DMS153 treated with DMSO at 0.1 percent for 48 hours (cell line): Measurements from ENCODE around the gene LFNG.
A peak's percentile ranks its signal among the peaks of the same experiment; 100 is the strongest.

Experiments used
- DNase-seq: peaks from one replicate; lab custom pipeline; 2025; ENCODE audit not compliant: unreplicated experiment; lab: John Stamatoyannopoulos, UW

LFNG gene

GRCh38 chr7:2501947-2502646, 17.5 kb upstream of the LFNG start:
- DNase-seq, result no peak

DNA sequence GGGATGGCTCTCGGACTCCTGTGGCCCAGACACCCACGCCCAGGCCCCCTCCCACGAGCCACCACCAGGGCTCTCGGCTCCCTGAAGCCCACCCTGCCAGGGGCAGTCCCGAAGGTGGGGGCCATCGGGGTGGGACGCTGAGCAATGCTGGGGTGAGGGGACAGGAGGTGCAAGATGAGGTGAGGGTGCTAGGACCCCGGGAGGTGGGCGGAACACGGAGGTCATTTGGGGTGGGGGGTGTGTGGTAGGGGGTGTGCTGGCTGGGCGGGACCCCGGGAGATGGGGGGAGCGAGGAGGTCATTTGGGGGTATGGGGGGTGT, 17.0 kb upstream of the LFNG start:
- no peak for DNase-seq

DNA sequence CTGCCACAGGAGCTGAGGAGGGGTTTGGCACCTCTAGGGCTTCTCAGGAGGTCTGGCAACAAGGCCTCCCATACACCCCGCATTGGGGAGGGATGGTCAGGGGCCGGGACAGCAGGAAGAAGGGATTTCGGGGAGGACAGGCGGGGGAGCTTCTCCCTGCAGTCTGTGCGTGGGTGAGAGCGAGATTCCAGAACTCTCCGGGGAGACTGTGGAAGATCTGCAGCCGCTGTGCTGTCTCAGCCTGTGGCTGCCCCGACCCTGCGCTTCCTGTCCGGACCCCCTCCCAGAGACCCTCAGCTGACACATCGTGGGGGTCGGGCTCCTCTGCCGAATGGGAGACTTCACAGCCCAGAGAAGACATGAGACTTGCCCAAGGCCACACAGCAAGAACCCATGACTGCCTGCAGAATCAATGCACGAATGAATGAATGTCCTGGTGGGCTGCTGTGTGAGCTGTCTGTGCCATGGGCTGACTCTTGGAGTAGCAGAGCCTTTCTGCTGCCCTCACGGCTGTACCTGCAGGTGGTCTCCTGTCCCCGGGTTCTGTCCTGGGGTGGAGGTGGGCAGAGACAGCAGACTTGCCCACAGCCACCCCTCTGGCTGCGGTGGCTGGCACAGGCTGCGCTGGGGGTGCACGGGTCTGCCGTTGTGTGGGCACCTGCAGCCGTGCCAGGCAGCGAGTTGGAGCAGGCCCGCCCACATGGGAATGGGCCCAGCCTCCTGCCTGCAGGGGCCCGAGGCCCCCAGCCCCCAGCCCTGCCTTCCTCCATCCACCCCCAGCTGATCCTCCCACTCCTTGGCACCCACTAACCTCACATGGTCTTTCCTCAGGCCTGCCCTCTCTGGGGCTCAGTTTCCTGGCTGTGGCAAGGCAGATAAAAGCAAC, 16.3 kb upstream of the LFNG start:
- DNase-seq, result no peak

GRCh38 chr7:2504128-2504888, 15.3 kb upstream of the LFNG start:
- no peak for DNase-seq

DNA sequence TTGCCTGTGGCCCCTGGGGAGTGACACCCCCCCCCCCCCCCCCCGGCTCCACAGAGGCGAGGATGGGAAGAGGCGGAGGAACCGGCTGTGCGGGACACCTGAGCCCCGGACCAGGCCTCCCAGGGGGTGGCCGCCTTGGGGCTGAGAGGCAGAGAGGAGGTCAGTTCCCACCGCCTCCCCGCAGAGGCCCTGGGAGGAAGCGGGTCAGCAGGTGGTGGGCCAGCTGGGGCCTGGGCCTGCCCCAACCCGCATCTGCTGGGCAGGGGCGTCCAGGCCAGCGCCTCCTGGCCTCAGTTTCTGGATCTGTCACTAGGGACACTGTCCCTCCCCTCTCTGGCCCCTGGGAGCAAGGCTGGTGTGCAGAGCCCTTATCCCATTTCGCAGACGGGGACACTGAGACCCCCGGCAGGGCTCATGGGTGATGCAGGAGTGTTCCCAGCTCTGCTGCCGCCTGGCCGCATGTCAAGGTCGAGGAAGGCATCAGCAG, 14.6 kb upstream of the LFNG start:
- DNase-seq, result no peak

DNA sequence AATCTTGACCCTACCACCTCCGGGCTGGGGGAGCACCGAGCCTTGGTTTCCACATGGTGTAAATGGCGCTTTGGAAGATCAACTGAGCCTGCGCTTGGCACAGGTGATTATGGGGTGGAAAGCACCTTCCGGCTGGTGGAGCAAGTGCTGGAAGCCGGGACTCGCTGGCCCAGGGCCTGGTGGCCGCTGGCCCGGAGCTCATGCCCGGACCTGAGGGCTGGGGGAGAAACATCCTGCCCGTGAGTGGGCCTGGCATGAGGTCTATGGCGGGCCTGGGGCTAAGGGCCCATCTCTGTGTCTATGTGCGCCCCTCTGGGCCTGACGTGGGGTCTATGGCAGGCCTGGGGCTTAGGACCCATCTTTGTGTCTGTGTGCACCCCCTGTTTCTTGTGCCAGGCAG, 14.2 kb upstream of the LFNG start:
- DNase-seq, result no peak

- no peak for DNase-seq
These were observed 12.2 kb upstream of the LFNG start for GRCh38 chr7:2507208-2507916.

DNA sequence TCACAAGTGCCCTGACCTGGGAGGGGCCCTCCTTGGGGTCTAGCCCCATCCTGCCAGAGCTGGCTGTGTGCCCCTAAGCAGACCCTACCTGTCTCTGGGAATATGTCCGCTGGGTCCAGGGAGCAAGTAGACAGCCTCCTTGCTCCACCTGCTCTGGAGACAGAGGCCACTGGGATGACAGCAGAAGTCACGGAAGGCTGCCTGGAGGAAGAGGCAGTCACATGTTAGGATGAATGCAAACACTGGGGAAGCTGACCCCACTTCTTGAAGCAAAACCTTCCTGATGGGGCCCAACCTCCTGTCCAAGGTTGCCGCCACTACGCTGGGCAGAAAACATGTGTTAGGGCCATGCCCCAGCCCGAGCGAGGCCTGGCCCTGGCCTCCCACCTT, 11.7 kb upstream of the LFNG start:
- DNase-seq, result no peak

DNA sequence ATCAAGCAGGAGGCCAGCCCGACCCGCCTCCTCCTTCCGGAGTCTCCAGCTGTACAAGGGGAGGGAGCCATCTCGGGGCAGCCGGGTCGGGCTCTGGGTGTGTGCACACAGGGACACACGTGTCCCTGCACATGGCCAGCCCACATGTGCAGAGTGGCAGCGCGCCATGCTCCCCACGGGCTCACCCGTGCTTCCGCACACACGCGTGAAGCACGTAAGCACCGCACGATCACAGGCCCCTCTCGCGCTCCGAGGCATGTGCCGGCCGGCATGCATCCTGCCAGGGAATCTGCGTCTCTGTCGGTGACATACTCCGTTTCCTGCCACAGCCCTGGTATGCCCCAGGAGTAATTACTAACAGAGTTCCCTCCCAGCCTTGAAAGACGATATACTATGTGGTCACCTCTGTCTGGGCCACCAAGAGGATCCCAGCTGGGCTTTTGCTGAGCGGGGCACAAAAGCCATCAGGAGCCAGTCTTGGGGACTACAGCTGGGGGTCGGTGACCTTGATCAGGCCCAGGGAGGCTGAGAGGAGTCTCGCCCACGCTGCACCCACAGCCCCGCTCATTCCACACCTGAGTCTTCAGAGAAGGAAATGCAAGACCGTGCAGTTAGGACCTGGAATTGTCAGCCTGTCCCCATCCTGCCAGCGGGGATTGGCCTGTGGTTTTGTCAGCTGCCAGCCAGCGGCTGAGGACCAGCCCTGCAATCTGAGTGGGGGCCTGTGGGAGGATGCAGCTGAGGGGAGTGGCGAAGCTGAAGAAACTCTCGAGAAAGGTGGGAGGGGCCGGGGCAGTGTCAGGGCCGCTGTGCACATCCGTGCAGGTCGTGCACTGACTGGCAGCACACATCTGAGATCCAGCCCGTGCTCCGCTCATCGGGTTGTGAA, 11.0 kb upstream of the LFNG start:
- DNase-seq, result peak; percentile 72

DNA sequence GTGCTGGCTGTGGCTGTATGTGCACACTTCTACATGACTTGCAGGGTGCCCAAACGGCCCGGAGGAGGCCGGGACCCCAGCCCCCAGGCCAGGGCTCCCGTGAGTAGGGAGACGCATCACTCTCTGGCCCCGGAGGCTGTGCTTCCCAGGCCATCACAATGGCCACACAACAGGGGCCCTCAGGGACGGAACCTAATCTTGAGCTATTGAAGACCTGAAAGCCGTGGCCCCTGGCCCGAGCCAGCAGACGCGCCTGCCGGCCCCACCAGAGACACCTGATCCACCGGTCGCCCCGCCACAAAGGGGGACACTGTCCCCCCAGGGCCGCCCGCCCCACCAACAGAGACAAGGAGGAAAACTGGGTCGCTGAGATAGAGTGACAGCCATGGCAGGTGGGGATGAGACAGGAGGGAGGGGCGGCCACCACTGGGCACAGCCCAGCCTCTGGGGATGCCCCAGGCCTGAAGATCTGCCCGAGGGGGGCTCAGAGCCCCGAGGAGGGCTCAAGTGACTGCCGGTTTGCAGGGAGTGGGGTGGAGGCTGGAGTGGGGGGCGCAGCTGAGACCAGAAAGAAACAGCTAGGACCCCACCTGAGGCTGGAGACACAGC, 10.2 kb upstream of the LFNG start:
- no peak for DNase-seq

- DNase-seq, result no peak
These were observed 9.3 kb upstream of the LFNG start for GRCh38 chr7:2510130-2510776.

GRCh38 chr7:2510909-2511768, 8.4 kb upstream of the LFNG start:
- peak; percentile 83 for DNase-seq

DNA sequence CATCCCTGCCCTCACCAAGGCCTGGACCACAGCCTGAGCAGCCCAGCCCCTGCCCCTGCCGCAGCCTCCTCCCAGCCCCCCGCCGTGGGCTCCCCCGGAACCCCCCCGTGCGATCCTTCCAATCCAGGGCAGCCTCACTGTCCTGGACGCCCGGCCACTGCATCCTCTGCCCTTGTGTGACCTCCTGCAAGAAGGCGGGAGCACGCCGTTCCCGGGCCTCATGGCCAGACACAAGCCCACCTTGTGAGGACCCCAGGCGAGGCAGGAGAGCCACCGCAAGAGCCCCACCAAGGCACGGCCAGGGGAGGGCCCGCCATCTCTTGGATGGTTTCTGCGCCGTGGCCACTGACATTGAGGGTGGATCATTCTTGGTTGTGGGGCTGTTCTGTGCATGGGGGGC, 7.8 kb upstream of the LFNG start:
- no peak for DNase-seq

DNA sequence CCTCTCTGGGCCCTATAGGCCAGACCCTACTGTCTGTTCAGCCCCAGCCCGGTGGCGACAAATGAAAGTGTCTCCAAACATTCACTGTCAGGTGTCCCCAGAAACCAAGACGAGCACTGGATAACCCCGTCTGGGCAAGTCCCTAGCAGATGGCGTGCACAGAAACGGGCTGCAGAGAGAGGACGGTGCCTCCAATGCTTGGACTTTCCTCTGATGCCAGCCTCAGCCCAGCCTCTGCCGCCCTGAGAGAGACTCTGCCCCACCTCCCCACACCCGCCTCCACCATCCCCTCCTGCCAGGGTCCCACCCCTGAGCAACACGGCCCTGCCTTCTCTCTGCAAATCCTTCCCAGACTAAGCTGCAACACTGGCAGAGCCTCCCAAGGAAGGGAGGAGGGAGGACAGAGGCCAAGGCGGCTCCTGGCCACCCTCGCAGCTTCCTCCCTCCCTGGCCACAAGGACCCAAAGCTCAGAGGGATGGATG, 7.4 kb upstream of the LFNG start:
- DNase-seq, result peak; percentile 67

GRCh38 chr7:2512713-2513112, 6.9 kb upstream of the LFNG start:
- no peak for DNase-seq

DNA sequence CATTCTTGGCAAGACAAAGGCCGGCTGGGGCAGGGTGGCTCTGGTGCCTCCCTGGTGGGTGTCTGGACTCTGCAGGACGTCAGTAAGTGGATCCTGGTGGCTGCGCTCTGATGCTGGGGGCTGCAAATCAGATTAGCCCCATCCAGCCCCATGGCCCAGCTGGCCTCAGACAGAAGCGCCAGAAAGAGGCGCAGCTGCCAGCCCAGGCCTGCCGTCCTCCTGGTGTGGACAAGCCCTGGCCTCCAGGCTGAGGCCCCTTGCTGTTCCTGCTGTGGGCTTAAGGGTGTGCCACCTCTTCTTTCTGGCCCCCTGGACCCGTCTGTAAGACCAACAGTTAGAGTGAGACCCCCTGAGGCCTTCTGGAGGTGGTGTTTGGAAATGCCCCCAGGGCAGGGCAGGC, 5.9 kb upstream of the LFNG start:
- DNase-seq, result no peak

- no peak for DNase-seq
These were observed 4.8 kb upstream of the LFNG start for GRCh38 chr7:2514473-2515423.
